Stimulated activated CD4-positive, alpha-beta T cell treated with anti-CD3 and anti-CD28 coated beads, Interleukin-12 subunit alpha, Interleukin-12 subunit beta, amount 100 ng/mL, for 24 hours (primary cell): ENCODE measurements around the gene LILRA5.
"Not testable (repeated sequence)": the region's sequence is repeated elsewhere in the genome, so short reads cannot be mapped to it uniquely, and the experiment has no call there.

ENCODE experiments used
- DNase-seq, 2 experiments: peaks; one replicate each; pipeline ENCODE4 v3.0.0-alpha.2; 2020; ENCODE audit warnings: low read depth in 2 of 2

Gene LILRA5

GRCh38 chr19:54333586-54334298 lies 20.8 kb upstream of the LILRA5 start:
- no peak for DNase-seq

DNA sequence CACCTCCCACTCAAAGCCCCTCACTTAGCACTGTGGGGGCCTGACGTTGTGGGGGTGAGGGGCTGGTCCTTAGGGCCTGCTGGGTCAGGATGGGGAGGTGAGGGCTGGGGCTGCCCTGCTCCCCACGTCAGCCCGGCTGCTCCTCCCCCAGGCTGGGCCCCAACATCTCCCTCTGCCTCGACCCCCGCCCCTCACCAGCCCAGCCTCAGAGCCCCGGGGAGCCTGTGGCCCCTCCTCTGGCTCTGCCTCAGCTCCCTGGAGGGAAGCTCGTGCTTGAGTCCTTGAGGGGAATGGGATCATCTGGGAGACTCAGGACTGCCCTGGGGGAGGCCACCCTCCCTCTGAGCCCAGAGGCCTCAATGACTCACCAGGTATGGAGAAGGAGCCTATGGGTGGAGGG lies 19.2 kb upstream of the LILRA5 start:
- no peak for DNase-seq

GRCh38 chr19:54331626-54332025 lies 18.7 kb upstream of the LILRA5 start:
- no peak for DNase-seq

DNA sequence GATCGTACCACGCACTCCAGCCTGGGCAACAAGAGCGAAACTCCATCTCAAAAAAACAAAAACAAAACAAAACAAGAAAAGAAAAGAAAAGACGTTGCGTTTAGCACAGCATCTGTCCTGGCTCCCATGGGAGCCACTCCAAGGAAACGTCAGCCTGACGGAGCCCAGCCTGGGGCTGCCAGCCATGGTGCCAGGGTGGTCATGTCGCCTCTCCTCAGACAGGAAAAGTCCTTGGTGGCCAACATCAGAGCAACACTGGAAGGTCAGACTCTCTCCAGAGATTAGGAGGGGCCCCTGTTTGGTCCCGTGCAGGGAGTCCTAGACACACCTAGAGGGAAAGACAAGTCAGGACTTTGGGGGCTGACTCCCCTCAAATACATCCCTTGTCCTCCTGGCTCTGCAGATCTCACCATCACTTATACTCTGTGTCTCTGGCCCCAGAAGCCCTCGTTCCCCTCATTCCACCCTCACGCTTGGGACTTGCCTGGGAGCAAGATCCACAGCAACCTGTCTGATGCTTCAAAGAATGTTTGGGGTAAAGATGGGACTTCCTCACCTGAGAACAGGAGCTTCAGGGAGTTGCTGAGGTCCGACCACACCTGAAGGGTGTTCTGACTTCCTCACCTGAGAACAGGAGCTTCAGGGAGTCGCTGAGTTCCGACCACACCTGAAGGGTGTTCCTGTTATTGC lies 16.7 kb upstream of the LILRA5 start:
- DNase-seq: no peak

- DNase-seq: not testable (repeated sequence)
These were observed 15.8 kb upstream of the LILRA5 start for GRCh38 chr19:54328781-54329180.

DNA sequence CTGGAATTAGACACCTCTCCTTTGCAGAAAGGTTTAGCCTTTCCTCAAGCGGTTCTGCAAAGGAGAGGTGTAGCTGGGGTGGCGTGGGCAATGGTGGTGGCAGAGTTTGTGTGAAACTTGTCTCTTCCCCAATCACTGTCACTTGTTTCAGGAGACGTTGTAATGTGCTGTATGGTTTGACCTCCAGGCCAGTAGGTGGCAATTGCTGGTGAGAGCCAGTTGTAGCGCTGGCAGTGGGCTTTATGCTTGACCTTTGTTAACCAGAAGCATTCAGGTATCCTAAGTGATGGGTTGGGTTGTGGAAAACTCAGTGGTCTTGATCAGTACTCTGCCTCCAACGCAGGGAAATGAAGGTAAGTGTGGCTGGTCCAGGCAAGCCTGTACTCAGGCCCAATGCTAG lies 12.7 kb upstream of the LILRA5 start:
- no peak for DNase-seq

DNA sequence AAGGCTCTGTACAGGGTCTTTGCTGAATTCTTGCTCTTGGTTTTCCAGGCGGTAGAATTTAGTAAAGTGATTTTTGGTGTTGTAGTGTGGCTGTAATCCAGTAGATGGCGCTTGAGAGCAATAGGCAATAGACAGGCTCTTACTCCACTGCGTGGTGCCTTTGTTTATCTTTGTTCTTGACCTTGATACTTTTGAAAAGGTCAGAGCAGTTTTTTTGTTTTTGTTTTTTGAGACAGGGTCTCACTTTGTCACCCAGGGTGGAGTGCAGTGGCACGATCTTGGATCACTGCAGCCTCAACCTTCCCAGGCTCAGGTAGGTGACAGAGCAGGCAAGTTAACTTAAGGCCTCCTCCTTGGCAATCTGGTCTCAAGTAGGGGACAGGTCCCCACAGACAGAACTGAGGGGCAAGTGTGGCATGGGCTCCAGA lies 12.2 kb upstream of the LILRA5 start:
- DNase-seq: peak in 1 of 2 experiments; percentile 40

DNA sequence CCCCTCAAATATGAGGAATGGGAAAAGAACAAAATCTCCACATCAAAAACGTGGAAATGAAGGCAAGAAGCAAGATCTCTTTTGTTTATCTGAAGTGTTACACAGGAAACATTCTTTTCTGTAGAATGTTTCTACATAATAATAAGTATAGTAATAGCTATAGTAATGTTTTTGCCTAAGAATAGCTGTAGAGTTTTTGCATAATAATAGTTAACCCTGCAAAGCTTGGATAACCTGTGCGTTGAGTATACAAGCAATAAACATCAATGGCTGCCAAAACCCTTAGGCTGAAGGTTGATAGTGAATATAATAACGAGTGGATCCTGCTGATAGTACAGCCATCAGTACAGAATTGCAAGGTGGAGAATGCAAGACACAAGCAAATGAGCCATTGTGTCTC lies 11.1 kb upstream of the LILRA5 start:
- no peak for DNase-seq

DNA sequence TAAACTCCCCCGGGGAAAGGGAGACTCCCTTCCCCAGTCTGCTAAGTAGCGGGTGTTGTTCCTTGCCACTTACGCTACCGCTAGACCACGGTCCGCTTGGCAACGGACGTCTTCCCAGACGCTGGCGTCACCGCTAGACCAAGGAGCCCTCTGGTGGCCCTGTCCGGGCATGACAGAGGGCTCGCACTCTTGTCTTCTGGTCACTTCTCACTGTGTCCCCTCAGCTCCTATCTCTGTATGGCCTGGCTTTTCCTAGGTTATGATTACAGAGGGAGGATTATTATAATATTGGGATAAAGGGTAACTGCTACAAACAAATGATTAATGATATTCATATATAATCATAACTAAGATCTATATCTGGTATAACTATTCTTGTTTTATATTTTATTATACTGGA lies 10.0 kb upstream of the LILRA5 start:
- not testable (repeated sequence) for DNase-seq

DNA sequence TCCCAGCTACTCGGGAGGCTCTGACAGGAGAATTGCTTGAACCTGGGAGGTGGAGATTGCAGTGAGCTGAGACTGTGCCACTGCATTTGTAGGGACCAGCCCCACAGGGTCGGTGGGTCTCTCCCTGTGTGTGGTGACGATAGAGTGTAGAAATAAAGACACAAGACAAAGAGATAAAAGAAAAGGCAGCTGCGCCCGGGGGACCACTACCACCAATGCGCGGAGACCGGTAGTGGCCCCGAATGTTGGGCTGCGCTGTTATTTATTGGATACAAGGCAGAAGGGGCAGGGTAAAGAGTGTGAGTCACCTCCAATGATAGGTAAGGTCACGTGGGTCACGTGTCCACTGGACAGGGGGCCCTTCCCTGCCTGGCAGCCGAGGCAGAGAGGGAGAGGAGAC lies 9.3 kb upstream of the LILRA5 start:
- not testable (repeated sequence) for DNase-seq

DNA sequence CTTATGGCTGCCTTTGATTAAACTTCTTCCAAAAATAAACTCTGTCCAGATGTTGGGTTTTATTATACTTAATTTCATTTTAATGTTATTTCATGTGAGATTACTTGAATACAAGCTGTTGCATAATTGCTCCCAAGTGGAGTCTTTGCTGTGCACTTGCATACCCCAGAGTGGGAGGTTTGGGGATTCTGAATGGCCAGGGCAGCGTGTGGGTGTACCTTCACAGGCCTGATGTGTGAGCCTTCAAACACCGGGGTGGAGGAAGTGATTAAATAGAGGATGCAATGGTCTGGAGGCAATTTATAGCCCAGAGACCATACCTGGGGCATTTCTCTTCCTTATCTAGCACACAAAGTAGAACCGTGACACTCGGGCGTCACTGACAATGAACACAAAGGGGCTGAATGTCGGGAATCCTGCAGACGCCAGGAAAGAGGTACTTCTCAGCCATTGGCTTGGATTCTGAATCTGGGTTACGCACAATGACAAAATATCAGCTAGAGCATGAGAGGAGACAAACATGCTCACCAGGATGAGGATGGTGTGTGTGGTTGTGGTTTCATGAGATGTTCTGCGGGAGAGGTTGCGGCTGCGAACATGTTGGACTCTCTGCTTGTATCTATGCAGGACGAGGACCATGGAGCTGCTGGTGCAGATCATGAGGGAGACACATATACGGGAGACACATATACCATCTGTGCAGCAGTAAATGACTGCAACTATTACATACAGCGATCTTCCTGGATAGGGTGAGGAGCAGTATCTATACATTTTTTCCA lies 7.1 kb upstream of the LILRA5 start:
- DNase-seq: no peak

DNA sequence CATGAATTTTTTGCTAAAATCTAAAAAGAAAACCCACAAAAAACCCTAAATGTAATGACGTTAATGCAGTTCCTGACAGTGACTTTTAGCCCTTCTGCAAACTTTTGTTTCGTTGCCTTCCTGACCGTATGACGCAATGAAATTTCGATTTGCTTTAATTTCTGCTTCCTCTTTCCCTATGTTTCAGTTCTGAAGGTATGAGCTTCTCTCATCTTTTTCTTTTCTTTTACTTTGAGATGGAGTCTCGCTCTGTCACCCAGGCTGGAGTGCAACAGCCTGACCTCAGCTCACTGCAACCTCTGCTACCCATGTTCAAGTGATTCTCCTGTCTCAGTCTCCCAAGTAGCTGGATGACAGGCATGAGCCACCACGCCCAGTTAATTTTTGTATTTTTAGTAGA lies 6.1 kb upstream of the LILRA5 start:
- no peak for DNase-seq

GRCh38 chr19:54317965-54318240 lies 4.9 kb upstream of the LILRA5 start:
- no peak for DNase-seq

DNA sequence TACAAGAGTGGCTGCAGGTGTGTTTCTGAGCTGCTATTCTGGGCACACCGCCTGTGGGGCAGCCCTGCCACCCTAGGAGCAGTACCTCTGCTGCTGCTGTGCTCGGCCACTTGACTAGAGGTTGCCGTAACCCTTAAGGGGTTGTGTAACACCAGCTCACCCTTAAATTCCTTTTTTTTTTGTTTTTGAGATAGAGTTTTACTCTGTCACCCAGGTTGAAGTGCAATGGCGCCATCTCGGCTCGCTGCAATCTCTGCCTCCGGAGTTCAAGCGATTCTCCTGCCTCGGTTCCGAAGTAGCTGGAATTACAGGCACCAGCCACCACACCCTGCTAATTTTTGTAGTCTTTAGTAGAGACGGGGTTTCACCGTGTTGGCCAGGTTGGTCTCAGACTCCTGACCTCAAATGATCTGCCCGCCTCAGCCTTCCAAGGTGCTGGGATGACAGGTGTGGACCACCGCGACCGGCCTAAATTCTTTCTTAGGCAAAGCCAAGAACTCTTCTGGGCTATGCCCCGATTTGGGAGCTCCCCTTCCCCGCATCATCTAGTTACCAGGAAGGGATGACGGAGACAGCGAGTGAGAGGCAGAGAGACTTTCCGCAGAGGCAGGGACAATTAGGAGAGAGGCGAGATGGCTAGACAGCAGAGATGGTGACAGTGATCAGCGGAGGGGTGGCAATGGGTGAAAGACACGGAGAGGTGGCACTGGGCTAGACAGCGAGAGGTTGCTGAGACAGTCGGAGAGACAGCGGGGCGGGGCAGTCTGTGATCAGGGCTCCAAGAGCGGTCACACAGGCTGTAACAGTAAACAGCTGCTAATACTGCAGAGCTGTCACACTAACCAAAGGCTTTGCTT lies 4.4 kb upstream of the LILRA5 start:
- DNase-seq: no peak

DNA sequence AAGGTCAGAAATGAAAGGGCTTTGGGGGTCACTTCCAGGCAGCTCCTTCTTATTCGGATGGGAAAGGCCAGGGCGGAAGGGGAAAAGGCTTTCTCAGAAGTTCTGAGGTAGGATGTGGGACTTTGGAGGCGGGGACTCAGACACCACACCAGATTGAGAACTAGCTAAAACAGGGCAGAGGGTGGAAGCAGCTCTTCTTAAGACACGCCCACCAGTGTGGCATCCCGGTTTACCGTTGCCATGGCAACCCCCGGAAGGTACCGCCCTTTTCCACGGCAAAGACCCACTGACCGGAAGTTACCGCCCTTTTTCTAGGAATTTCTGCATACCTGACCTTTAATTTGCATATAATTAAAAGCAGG lies 3.8 kb upstream of the LILRA5 start:
- DNase-seq: no peak

DNA sequence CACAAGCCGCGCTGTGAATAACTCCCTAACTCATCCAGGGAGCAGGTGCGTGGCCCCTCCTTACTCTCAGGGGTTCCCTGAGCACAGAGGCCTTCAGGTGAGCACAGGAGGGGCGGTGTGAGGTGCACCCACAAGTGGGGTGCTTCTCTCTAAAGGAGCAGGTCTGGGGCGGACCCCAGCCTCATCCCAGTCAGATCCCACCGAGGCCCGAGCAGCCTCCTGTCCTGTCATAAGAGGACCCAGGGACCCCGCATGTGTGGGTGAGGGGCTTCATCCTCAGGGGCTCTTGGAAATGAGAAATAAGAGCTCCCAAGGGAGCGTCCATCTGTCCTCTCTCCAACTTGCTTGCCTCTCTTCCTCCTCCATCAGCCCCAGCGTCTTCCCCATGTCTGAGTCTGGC lies 3.0 kb upstream of the LILRA5 start:
- DNase-seq: no peak

DNA sequence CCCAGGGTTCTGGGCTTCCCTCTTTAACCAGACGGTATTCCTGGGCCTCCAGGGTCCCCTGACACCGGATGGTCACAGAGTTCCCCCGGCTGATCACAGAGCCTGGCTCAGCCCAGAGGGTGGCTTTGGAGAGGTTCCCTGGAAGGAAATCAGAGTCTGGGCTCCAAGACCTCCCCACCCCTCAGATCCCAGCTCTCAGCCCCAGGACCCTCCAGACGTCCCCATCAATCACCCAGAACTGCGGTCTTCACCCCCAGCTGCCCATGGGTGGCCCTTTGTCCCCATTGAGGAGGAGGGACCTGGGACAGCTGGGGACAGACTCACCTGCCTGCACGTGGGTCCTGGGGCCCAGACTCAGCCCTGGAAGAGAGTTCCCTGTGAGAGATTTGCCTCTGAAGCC lies 955 bp downstream of the LILRA5 start:
- DNase-seq: no peak

GRCh38 chr19:54311486-54311885 lies 1.5 kb downstream of the LILRA5 start:
- no peak for DNase-seq

GRCh38 chr19:54310543-54310942 lies 2.4 kb downstream of the LILRA5 start:
- DNase-seq: no peak

DNA sequence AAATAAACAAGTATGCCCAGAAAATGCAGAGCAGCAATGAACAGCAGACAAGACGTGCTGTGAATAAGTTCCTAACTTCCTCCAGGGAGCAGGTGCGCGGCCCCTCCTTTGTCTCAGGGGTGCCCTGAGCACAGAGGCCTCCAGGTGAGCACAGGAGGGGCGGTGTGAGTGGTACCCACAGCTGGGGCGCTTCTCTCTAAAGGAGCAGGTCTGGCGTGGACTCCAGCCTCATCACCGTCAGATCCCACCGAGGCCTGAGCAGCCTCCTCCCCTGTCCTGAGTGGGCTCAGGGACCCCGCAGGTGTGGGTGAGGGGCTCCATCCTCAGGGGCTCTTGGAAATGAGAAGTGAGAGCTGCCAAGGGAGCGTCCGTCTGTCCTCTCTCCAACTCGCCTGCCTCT lies 3.2 kb downstream of the LILRA5 start:
- DNase-seq: no peak

DNA sequence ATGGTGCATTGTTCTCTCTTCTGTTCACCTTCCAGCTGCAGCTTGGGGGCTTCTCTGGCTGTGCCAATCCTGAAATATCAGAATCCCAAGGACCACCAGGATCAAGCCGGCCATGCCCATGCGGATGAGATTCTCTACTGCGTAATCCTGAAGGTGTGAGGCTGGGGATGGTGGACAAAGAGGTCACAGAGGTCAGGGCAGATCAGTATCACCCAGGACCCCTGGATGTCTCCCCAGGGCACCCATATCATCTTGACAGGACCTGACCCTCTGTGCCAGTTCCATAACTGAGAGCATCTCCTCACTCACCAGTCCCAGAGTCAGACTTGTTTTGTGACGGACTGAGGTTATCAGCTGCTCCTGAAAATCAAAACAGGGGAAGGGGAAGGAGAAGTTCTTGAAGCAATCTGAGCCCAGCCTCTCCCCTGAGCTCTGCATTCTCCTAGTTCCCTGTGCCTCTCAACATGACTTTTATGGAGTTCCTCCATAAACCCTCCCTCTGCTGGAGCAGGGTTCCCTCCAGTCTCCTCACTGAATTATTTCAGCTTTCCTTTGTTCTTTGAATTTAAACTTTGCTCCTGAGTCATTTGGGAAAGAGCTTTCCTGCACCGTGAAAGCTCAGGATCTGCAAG lies 5.5 kb downstream of the LILRA5 start:
- no peak for DNase-seq

DNA sequence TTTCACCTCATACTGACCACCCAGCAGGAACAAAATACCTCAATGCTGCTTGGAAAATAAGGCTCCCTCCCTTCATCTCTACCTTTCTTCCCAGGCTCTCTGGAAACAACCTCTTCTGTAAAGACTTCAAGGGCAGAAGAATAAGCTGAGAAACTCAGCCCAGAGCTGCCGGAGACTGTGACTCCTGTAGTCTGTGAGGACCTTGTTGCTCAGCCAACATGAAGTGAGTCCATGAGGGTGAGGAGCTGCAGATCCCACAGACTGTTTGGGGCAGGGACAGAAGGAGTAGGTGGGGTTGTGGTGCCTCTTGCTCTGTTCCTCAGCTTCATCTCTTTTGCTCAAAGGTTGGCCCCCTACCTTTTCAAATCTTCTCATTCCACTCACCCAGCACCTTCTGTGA lies 7.8 kb downstream of the LILRA5 start:
- no peak for DNase-seq
